ENCODE data around the gene SMPD1. TPM values are rescaled to one million over a fixed set of nuclear protein-coding genes. Genes with fewer than 3 reads are reported as not detected.

SMPD1 gene
- total RNA-seq, 1 donor from 2014 or later = 16.0 TPM

- Mint-ChIP-seq H3K4me3 (ENCODE audit: low read depth) (no peak overlapping the region), H3K4me1 (ENCODE audit: low read depth) (peaks cover 25% of the 10 kb centered on the region), H3K36me3 (ENCODE audit: low read depth) (peaks cover 46% of the 10 kb centered on the region), H3K9me3 (no peaks in the 10 kb centered on the region), H3K27ac (no peak overlapping the region), H3K27me3 (ENCODE audit: low read depth) (no peaks in the 10 kb centered on the region)
- intact Hi-C loops (cut with micrococcal nuclease) = loop anchor here (5.0 kb wide), 1 partner anchor 43 kb away; no protein-coding TSS in a partner anchor
- DNase-seq (ENCODE audit: low spot score) = no peak
Measured at GRCh38 chr11:6393989-6394670, 3.9 kb downstream of the SMPD1 start.

- Mint-ChIP-seq H3K4me1 (ENCODE audit: low read depth) (peaks cover 16% of the 10 kb centered on the region), H3K36me3 (ENCODE audit: low read depth) (peaks cover 59% of the 10 kb centered on the region)
Measured at GRCh38 chr11:6395470-6396060, 5.3 kb downstream of the SMPD1 start.

DNA sequence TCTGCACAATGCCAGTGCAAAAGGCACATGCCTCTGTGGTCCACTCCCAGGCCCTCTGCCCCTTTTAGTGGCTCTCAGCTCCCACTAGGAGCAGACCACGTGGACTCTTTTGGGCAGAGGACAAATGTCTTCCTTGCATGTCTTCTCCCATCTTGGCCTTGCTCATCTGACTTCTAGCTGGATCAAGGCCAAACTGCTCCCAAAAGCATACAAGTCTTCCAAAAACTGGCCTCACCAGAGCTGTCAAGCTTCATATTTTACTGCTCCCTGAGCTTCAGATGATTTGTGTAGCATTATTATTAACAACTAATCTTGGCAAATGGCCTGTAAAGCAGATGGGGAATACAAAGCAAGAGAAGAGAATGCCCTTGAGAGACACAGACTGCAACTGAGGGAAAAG is 6.9 kb downstream of the SMPD1 start:
- intact Hi-C loops (cut with micrococcal nuclease) = no loop called here
- H3K27me3 Mint-ChIP-seq (ENCODE audit: low read depth) = no peaks in the 10 kb centered on the region
- peaks cover 20% of the 10 kb centered on the region for H3K4me1 Mint-ChIP-seq (ENCODE audit: low read depth)
- no peak overlapping the region for H3K4me3 Mint-ChIP-seq (ENCODE audit: low read depth)
- no peak for DNase-seq (ENCODE audit: low spot score)
- no peak overlapping the region for H3K27ac Mint-ChIP-seq
- H3K9me3 Mint-ChIP-seq = no peaks in the 10 kb centered on the region
- peaks cover 58% of the 10 kb centered on the region for H3K36me3 Mint-ChIP-seq (ENCODE audit: low read depth)

More at GRCh38 chr11:6395470-6396060, 5.3 kb downstream of the SMPD1 start:
- no peak for DNase-seq (ENCODE audit: low spot score)
- H3K27ac Mint-ChIP-seq = no peak overlapping the region
- H3K27me3 Mint-ChIP-seq (ENCODE audit: low read depth) = no peaks in the 10 kb centered on the region
- intact Hi-C loops (cut with micrococcal nuclease) = no loop called here
- no peak overlapping the region for H3K4me3 Mint-ChIP-seq (ENCODE audit: low read depth)
- H3K9me3 Mint-ChIP-seq = no peaks in the 10 kb centered on the region

DNA sequence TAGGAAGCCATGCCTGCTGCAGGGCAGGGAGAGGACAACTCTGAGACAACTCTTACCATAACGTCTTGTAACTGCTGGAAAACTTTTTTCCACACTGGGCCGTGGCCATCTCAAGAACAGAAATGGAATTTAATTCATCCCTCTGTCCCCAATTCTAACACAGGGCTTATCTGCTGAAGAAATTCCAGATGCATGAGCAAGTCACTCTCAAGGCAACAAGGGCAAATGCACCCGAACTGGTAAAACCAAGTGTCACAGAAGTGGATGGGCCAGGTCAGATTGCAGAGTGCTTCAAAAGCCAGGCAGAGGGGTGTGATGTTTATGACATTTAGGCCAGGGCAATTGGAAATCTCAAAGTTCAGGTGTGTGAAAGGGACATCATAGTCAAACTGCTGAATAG is 7.4 kb downstream of the SMPD1 start:
- H3K27ac Mint-ChIP-seq = no peak overlapping the region
- no peak overlapping the region for H3K4me3 Mint-ChIP-seq (ENCODE audit: low read depth)
- H3K36me3 Mint-ChIP-seq (ENCODE audit: low read depth) = peaks cover 59% of the 10 kb centered on the region
- H3K4me1 Mint-ChIP-seq (ENCODE audit: low read depth) = peaks cover 24% of the 10 kb centered on the region
- no peak for DNase-seq (ENCODE audit: low spot score)
- intact Hi-C loops (cut with micrococcal nuclease) = no loop called here
- no peaks in the 10 kb centered on the region for H3K9me3 Mint-ChIP-seq
- H3K27me3 Mint-ChIP-seq (ENCODE audit: low read depth) = no peaks in the 10 kb centered on the region

DNA sequence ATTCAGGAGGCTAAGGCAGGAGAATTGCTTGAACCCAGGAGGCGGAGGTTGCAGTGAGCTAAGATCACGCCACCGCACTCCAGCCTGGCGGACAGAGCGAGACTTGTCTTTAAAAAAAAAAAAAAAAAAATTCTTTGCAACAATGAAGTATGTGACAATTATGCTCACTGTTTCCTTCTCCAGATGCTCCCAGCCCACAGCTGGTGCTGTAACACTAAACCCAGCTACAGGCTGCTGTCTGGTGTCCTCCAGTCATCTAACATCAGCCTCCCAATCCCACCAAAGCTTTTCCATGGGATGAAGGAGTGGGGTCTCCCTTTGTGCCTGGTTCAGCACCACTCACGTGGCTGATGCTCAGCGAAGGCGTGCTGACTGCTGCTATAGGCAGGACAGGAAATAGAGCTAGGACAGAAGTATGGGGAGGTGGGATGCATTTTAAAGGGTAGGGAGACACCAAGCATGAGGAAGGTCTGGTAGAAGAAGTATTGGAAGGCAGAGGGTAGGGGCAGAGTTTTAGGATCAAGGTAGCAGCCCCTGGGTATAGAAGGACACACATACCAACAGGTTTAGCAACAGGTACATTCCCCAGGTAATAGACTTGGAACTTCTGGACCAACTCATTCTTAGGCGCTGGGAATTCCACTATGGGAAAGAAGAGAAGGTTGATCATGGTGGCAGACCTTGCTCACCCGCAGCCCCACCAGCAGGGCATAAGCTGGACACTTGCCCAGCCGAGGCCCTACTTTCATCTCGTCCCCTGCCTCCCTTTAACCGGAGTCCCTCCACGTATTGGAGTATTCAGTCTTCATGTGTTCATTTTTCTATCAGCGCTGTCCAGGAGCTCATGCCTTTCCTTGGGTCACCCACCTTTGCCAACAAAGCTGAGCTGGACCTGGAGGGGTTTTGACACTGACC is 10.4 kb downstream of the SMPD1 start:
- no peak for DNase-seq (ENCODE audit: low spot score)
- intact Hi-C loops (cut with micrococcal nuclease) = loop anchor here (5.0 kb wide), 1 partner anchor 78 kb away; the partner anchor contains the start of gene CAVIN3
- Mint-ChIP-seq H3K9me3 (no peaks in the 10 kb centered on the region), H3K4me3 (ENCODE audit: low read depth) (no peak overlapping the region), H3K27me3 (ENCODE audit: low read depth) (no peaks in the 10 kb centered on the region), H3K27ac (no peak overlapping the region), H3K36me3 (ENCODE audit: low read depth) (peaks cover 41% of the 10 kb centered on the region), H3K4me1 (ENCODE audit: low read depth) (peaks cover 42% of the 10 kb centered on the region)

GRCh38 chr11:6401464-6401863 is 11.2 kb downstream of the SMPD1 start:
- H3K4me3 Mint-ChIP-seq (ENCODE audit: low read depth) = no peak overlapping the region
- H3K27ac Mint-ChIP-seq = no peak overlapping the region
- H3K9me3 Mint-ChIP-seq = no peaks in the 10 kb centered on the region
- DNase-seq (ENCODE audit: low spot score) = no peak
- H3K36me3 Mint-ChIP-seq (ENCODE audit: low read depth) = peaks cover 38% of the 10 kb centered on the region
- intact Hi-C loops (cut with micrococcal nuclease) = loop anchor here (5.0 kb wide), 1 partner anchor 79 kb away; the partner anchor contains the start of gene CAVIN3
- H3K4me1 Mint-ChIP-seq (ENCODE audit: low read depth) = peaks cover 47% of the 10 kb centered on the region
- no peaks in the 10 kb centered on the region for H3K27me3 Mint-ChIP-seq (ENCODE audit: low read depth)

DNA sequence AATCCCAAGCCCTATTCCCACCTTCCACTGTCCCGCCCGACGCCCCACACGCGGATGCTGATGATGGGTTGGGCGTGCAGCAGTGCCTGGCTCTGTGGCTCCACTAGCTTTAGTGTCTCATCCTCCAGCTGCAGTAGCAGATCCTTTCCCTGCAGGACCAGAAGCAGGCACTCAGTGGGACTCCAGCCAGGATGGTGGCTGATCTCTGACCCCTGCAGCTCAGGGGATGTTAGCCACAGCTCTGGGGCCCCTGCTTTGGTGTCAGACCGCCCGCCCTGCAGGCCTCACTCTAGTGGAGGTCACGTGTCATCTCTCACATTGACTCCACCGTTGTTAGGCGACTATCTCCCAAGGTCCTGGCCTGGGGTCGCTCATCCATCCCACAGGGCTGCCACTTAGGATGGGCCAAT is 11.8 kb downstream of the SMPD1 start:
- Mint-ChIP-seq H3K27ac (peak overlapping the region; percentile 93), H3K4me1 (ENCODE audit: low read depth) (peaks cover 52% of the 10 kb centered on the region), H3K9me3 (no peaks in the 10 kb centered on the region), H3K36me3 (ENCODE audit: low read depth) (peaks cover 38% of the 10 kb centered on the region), H3K27me3 (ENCODE audit: low read depth) (no peaks in the 10 kb centered on the region), H3K4me3 (ENCODE audit: low read depth) (peak overlapping the region; percentile 64)
- peak; percentile 32 for DNase-seq (ENCODE audit: low spot score)
- intact Hi-C loops (cut with micrococcal nuclease) = loop anchor here (1.0 to 5.0 kb wide), 4 partner anchors 12 to 80 kb away; partner anchors contain the start of genes APBB1, CAVIN3 and SMPD1

DNA sequence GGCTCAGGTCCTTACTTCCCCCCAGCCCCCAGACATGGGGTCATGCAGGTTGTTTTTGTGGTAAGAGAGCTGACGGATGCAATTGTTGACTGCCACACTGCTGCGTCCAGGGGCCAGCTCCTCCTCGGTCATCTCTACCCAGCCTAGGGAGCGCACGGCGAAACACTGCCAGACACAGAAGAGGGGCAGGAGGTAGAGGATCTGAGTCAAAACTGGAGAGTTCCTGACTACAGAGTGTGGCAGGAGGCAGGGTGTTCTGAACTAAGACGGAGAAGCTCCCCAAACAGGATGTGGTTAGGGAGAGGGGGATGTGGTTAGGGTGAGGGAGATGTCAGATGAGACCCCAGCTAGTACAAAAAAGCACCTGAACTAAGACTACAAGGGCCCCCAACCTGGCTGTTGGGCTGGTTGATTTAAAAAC is 12.3 kb downstream of the SMPD1 start:
- Mint-ChIP-seq H3K4me1 (ENCODE audit: low read depth) (peaks cover 56% of the 10 kb centered on the region), H3K27ac (peak overlapping the region; percentile 93), H3K9me3 (no peaks in the 10 kb centered on the region), H3K4me3 (ENCODE audit: low read depth) (peak overlapping the region; percentile 64), H3K36me3 (ENCODE audit: low read depth) (peaks cover 35% of the 10 kb centered on the region), H3K27me3 (ENCODE audit: low read depth) (no peaks in the 10 kb centered on the region)
- peak; percentile 78 for DNase-seq (ENCODE audit: low spot score)
- intact Hi-C loops (cut with micrococcal nuclease) = loop anchor here (1.0 to 5.0 kb wide), 4 partner anchors 12 to 80 kb away; partner anchors contain the start of genes APBB1, CAVIN3 and SMPD1

GRCh38 chr11:6403539-6403938 is 13.3 kb downstream of the SMPD1 start:
- peaks cover 30% of the 10 kb centered on the region for H3K36me3 Mint-ChIP-seq (ENCODE audit: low read depth)
- intact Hi-C loops (cut with micrococcal nuclease) = loop anchor here (5.0 kb wide), 1 partner anchor 81 kb away; the partner anchor contains the start of gene CAVIN3
- no peak for DNase-seq (ENCODE audit: low spot score)
- no peaks in the 10 kb centered on the region for H3K27me3 Mint-ChIP-seq (ENCODE audit: low read depth)
- peaks cover 60% of the 10 kb centered on the region for H3K4me1 Mint-ChIP-seq (ENCODE audit: low read depth)
- H3K9me3 Mint-ChIP-seq = no peaks in the 10 kb centered on the region
- no peak overlapping the region for H3K4me3 Mint-ChIP-seq (ENCODE audit: low read depth)
- H3K27ac Mint-ChIP-seq = peak overlapping the region; percentile 93

DNA sequence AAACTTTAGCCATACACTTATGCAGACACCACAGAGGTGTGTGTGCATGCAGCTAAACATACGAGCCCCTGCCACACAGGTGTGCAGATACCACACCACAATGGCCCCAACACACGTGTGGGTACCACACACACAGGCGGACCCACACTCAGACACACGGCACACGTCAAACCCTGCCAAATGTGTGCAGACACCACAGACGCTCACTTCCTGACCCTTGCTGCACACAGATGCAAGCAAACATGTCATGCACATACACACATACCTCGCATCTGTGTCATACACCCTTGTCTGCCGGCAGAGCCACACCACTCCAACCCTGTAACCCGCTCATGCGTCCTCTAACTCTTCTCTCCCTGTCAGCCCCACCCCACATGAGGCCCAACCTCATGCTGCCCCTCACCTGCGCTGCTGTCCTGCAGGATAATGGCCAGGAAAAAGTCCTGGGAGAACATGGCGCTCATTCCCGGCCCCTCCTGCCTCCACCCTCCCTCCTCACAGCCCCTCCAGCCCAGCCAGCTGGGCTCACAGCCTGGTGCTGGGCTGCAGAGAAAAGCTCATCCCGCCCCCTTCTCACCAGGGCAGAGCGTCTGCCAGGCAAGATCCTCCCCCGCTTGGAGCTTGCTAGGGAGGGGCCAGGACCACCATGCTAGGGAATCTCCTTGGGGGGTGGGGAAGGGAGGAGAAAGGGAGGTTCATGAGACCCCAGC is 14.2 kb downstream of the SMPD1 start:
- Mint-ChIP-seq H3K4me1 (ENCODE audit: low read depth) (peaks cover 58% of the 10 kb centered on the region), H3K27ac (no peak overlapping the region), H3K9me3 (no peaks in the 10 kb centered on the region), H3K36me3 (ENCODE audit: low read depth) (peaks cover 27% of the 10 kb centered on the region), H3K27me3 (ENCODE audit: low read depth) (no peaks in the 10 kb centered on the region), H3K4me3 (ENCODE audit: low read depth) (no peak overlapping the region)
- intact Hi-C loops (cut with micrococcal nuclease) = loop anchor here (5.0 kb wide), 1 partner anchor 82 kb away; the partner anchor contains the start of gene CAVIN3
- no peak for DNase-seq (ENCODE audit: low spot score)

DNA sequence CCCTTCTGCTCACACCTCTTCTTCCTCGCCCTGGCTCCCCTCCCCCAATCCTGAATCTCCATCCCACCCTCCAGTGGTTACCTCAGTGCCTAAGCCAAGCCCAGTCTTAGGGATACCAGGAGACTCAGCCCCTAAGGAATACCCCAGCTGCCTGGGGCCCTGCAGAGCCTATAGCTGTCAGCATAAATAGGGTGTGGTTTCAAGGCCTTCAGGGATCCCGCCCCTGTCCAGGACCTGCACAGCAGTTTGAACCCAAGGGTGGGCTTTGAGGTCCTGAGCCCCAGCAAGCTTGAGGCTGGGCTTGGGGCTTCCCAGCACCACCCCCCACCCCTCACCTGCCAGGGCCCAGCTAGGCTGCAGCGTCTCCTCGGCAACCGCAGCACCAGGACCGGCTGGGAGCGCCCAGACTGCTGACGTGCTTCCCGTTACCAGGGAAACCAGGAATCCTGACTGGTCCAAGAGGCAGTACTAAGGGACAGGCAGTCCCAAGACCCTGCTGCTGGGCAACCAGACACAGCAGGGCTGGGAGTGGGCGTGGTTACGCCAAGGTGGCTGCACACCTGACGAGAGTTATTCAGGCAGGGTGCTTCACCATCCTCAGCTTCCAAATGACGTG is 14.9 kb downstream of the SMPD1 start:
- DNase-seq (ENCODE audit: low spot score) = no peak
- Mint-ChIP-seq H3K27ac (no peak overlapping the region), H3K9me3 (no peaks in the 10 kb centered on the region), H3K4me3 (ENCODE audit: low read depth) (no peak overlapping the region), H3K36me3 (ENCODE audit: low read depth) (peaks cover 26% of the 10 kb centered on the region), H3K27me3 (ENCODE audit: low read depth) (no peaks in the 10 kb centered on the region), H3K4me1 (ENCODE audit: low read depth) (peaks cover 58% of the 10 kb centered on the region)
- intact Hi-C loops (cut with micrococcal nuclease) = no loop called here

DNA sequence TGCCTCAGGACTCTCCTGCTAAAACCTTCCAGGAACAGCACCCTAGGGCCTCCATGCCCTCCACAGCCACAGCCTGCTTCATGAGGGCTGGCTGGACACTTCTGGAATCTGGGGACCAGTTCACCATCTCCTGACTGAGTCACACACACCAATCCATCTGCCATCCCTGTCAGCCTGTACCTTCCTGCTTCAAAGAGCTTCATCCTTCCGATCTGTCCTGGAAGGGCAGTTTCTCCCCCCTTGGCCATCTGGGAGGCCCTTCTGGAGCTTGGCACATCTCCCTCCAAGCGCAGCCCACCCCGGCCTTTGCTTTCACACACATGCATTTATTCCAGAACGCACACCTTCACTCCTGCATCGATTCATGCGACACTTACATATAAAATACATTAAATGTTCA is 15.6 kb downstream of the SMPD1 start:
- H3K4me3 Mint-ChIP-seq (ENCODE audit: low read depth) = no peak overlapping the region
- no peaks in the 10 kb centered on the region for H3K27me3 Mint-ChIP-seq (ENCODE audit: low read depth)
- intact Hi-C loops (cut with micrococcal nuclease) = no loop called here
- no peak overlapping the region for H3K27ac Mint-ChIP-seq
- H3K36me3 Mint-ChIP-seq (ENCODE audit: low read depth) = peaks cover 23% of the 10 kb centered on the region
- no peaks in the 10 kb centered on the region for H3K9me3 Mint-ChIP-seq
- peaks cover 58% of the 10 kb centered on the region for H3K4me1 Mint-ChIP-seq (ENCODE audit: low read depth)
- DNase-seq (ENCODE audit: low spot score) = no peak

All from activated T-helper 2 cell treated with anti-CD3 and anti-CD28 coated beads, Interferon-gamma antibody, Interleukin-2, Interleukin-4, amounts not matched to agents 10 μg/mL and 5 μg/mL and 100 μg/mL, durations not matched to agents 14 hours and 24 hours and 36 hours (primary cell).